ENCODE data around the gene ACADSB.

The ACADSB gene

GRCh38 chr10:123008355-123009104 is at the start of gene ACADSB, which contains the start of gene IKZF5:
Gene ACADSB, plus strand, starts transcription at chr10:123009006. Its CDS starts 24 bp downstream, at chr10:123009030.
Gene IKZF5, minus strand, starts transcription at chr10:123008795. Its CDS starts 10,170 bp downstream, at chr10:122998625.
- H4K20me1 ChIP-seq (ENCODE audit: insufficient read depth, low read length): no peaks in the 10 kb centered on the region
- H3K27ac ChIP-seq (ENCODE audit: low read depth, low read length, poor library complexity, severe bottlenecking): peak within 1 kb of the TSS; percentile 57
- no peaks in the 10 kb centered on the region for H3K9me3 ChIP-seq (ENCODE audit: low read length)
- no peaks in the 10 kb centered on the region for H3K9me2 ChIP-seq (ENCODE audit: low read depth, low read length)
- H3K4me1 ChIP-seq (ENCODE audit: insufficient read depth, low read length, severe bottlenecking): peaks cover 34% of the 10 kb centered on the region
- H3K4me3 ChIP-seq (ENCODE audit: low read depth, low read length, poor library complexity, severe bottlenecking): peak within 1 kb of the TSS; percentile 90
- peak within 1 kb of the TSS; percentile 90 for H3K9ac ChIP-seq (ENCODE audit: low read length)
- TF ChIP-seq CTCF (IDR thresholded peaks at IDR 0.05; ENCODE audit: low read length): no peak
- TF ChIP-seq EZH2 (IDR thresholded peaks at IDR 0.05; ENCODE audit: borderline replicate concordance, low read length): no peak
- H3F3A ChIP-seq (ENCODE audit: insufficient read depth, low read length): no peaks in the 10 kb centered on the region
- no peak within 1 kb of the TSS for H2AFZ ChIP-seq (ENCODE audit: low read length)
- no peaks in the 10 kb centered on the region for H3K27me3 ChIP-seq (ENCODE audit: insufficient read depth, low read length)
- peaks cover 15% of the 10 kb centered on the region; the same call in 1 of the 2 replicates for H3K36me3 ChIP-seq (ENCODE audit: insufficient read depth, low read length)
- H3K4me2 ChIP-seq (ENCODE audit: low read length): peak within 1 kb of the TSS; percentile 87
- H3K79me2 ChIP-seq (ENCODE audit: insufficient read depth, low read length): peaks cover 48% of the 10 kb centered on the region

- H2AFZ ChIP-seq (ENCODE audit: low read length): no peak overlapping the region
Observed at GRCh38 chr10:122962405-122962804, 46.4 kb upstream of the ACADSB start.

GRCh38 chr10:122966879-122967278 is 41.9 kb upstream of the ACADSB start:
- Histone ChIP-seq H3K27me3 (ENCODE audit: insufficient read depth, low read length) (no peaks in the 10 kb centered on the region; the same call in 1 of the 2 replicates), H3K4me1 (ENCODE audit: insufficient read depth, low read length, severe bottlenecking) (no peaks in the 10 kb centered on the region), H3F3A (ENCODE audit: insufficient read depth, low read length) (no peaks in the 10 kb centered on the region), H3K4me3 (ENCODE audit: low read depth, low read length, poor library complexity, severe bottlenecking) (no peak overlapping the region), H2AFZ (ENCODE audit: low read length) (no peak overlapping the region), H3K4me2 (ENCODE audit: low read length) (no peak overlapping the region), H3K9me3 (ENCODE audit: low read length) (no peaks in the 10 kb centered on the region), H3K27ac (ENCODE audit: low read depth, low read length, poor library complexity, severe bottlenecking) (no peak overlapping the region), H3K9ac (ENCODE audit: low read length) (no peak overlapping the region), H3K79me2 (ENCODE audit: insufficient read depth, low read length) (no peaks in the 10 kb centered on the region), H4K20me1 (ENCODE audit: insufficient read depth, low read length) (no peaks in the 10 kb centered on the region), H3K9me2 (ENCODE audit: low read depth, low read length) (no peaks in the 10 kb centered on the region), H3K36me3 (ENCODE audit: insufficient read depth, low read length) (no peaks in the 10 kb centered on the region)
- TF ChIP-seq CTCF (IDR thresholded peaks at IDR 0.05; ENCODE audit: low read length): no peak
- no peak for TF ChIP-seq EZH2 (IDR thresholded peaks at IDR 0.05; ENCODE audit: borderline replicate concordance, low read length)

More at GRCh38 chr10:122962405-122962804, 46.4 kb upstream of the ACADSB start:
- Histone ChIP-seq H3K4me1 (ENCODE audit: insufficient read depth, low read length, severe bottlenecking) (no peaks in the 10 kb centered on the region), H3K9me3 (ENCODE audit: low read length) (no peaks in the 10 kb centered on the region), H3F3A (ENCODE audit: insufficient read depth, low read length) (no peaks in the 10 kb centered on the region), H3K9ac (ENCODE audit: low read length) (no peak overlapping the region), H3K4me3 (ENCODE audit: low read depth, low read length, poor library complexity, severe bottlenecking) (no peak overlapping the region), H3K27me3 (ENCODE audit: insufficient read depth, low read length) (no peaks in the 10 kb centered on the region; the same call in 1 of the 2 replicates), H3K27ac (ENCODE audit: low read depth, low read length, poor library complexity, severe bottlenecking) (no peak overlapping the region), H3K4me2 (ENCODE audit: low read length) (no peak overlapping the region), H3K9me2 (ENCODE audit: low read depth, low read length) (no peaks in the 10 kb centered on the region), H3K79me2 (ENCODE audit: insufficient read depth, low read length) (no peaks in the 10 kb centered on the region), H3K36me3 (ENCODE audit: insufficient read depth, low read length) (no peaks in the 10 kb centered on the region), H4K20me1 (ENCODE audit: insufficient read depth, low read length) (no peaks in the 10 kb centered on the region)
- TF ChIP-seq EZH2 (IDR thresholded peaks at IDR 0.05; ENCODE audit: borderline replicate concordance, low read length) (no peak), CTCF (IDR thresholded peaks at IDR 0.05; ENCODE audit: low read length) (no peak)
